ENCODE measurements around the gene PCCB. TPM values are rescaled to one million over a fixed set of nuclear protein-coding genes. Genes with fewer than 3 reads are reported as not detected.

The PCCB gene
- total and polyA plus RNA-seq, 2 donors (not counting 1 experiment from before 2014, with no cell fraction given) = 12.1 to 15.5 TPM

- Histone ChIP-seq H4K20me1 (ENCODE audit: control insufficient read depth, insufficient read depth, low read length, poor library complexity, severe bottlenecking) (no peaks in the 10 kb centered on the region), H3K4me2 (replicated peaks; ENCODE audit: low read depth, low read length, poor library complexity, severe bottlenecking) (no peak overlapping the region), H3K79me2 (ENCODE audit: control insufficient read depth, insufficient read depth, low read length) (no peaks in the 10 kb centered on the region), H2AFZ (ENCODE audit: insufficient read depth, low read depth, low read length, poor library complexity, severe bottlenecking) (no peak overlapping the region), H3K36me3 (replicated peaks in 1 of 2; ENCODE audit: control extremely low read depth in 1 of 2, control insufficient read depth in 1 of 2, extremely low read depth in 1 of 2, insufficient read depth in 2 of 2, low read length in 1 of 2) (peaks cover 0 to 2% of the 10 kb centered on the region in 2 experiments), H3K4me1 (ENCODE audit: control insufficient read depth in 2 of 2, insufficient read depth in 2 of 2, low read length in 2 of 2) (no peaks in the 10 kb centered on the region), H3K27me3 (replicated peaks in 1 of 4; ENCODE audit: control extremely low read depth in 1 of 4, control insufficient read depth in 3 of 4, insufficient read depth in 4 of 4, low read length in 3 of 4) (no peaks in the 10 kb centered on the region), H3K27ac (ENCODE audit: low read length in 2 of 2) (no peak overlapping the region), H3K4me3 (ENCODE audit: control extremely low read depth in 1 of 5, extremely low read depth in 1 of 5, insufficient read depth in 1 of 5, low read depth in 2 of 5, low read length in 4 of 5) (no peak overlapping the region), H3K9ac (ENCODE audit: low read length) (no peak overlapping the region), H3K9me3 (ENCODE audit: control extremely low read depth in 1 of 3, control insufficient read depth in 2 of 3, insufficient read depth in 1 of 3, low read length in 2 of 3) (no peaks in the 10 kb centered on the region)
- no peaks in the 10 kb centered on the region for H3K4me1 Mint-ChIP-seq
- H3K9me3 Mint-ChIP-seq (ENCODE audit: insufficient read depth) = no peaks in the 10 kb centered on the region
- no peaks in the 10 kb centered on the region for H3K27me3 Mint-ChIP-seq
- intact Hi-C loops (cut with micrococcal nuclease) = no loop called here
- TF ChIP-seq, protein P1, sequence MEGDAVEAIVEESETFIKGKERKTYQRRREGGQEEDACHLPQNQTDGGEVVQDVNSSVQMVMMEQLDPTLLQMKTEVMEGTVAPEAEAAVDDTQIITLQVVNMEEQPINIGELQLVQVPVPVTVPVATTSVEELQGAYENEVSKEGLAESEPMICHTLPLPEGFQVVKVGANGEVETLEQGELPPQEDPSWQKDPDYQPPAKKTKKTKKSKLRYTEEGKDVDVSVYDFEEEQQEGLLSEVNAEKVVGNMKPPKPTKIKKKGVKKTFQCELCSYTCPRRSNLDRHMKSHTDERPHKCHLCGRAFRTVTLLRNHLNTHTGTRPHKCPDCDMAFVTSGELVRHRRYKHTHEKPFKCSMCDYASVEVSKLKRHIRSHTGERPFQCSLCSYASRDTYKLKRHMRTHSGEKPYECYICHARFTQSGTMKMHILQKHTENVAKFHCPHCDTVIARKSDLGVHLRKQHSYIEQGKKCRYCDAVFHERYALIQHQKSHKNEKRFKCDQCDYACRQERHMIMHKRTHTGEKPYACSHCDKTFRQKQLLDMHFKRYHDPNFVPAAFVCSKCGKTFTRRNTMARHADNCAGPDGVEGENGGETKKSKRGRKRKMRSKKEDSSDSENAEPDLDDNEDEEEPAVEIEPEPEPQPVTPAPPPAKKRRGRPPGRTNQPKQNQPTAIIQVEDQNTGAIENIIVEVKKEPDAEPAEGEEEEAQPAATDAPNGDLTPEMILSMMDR (IDR thresholded peaks at IDR 0.05) = no peak
- no peak for TF ChIP-seq EZH2 (IDR thresholded peaks at IDR 0.05; ENCODE audit: borderline replicate concordance, insufficient read depth, low read depth, low read length, poor library complexity, severe bottlenecking)
- CTCF ChIA-PET = no interaction called here
- POLR2A ChIA-PET = no interaction called here
- DNase-seq (no peak), ATAC-seq (ENCODE audit: low read depth) (no peak)
- no CpG with 5 or more reads among the region's 5 CpGs for WGBS (ENCODE audit: insufficient coverage)
- no peak overlapping the region for H3K27ac Mint-ChIP-seq
- H3K4me3 Mint-ChIP-seq = no peak overlapping the region
Observed at GRCh38 chr3:136311968-136312367, 61.8 kb downstream of the PCCB start.

DNA sequence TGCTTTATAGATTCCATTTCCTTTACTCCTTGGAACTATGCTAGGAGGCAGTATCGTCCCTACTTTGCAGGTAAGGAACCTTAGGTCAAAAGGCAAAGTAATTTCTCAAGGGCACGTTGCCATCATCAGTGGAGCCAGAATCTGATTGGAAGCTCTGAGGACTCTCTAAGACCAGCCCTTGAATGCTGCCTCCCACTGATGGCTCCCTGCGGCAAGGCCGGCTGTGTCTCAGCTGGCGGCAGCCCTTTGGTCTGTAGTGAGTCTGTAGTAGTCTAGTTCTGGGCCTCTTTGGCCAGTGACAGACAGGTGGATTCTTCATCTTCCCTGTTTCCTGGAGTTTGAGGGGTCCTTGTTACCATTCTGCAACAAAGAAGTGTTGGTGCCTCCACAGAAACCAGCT lies 76.2 kb downstream of the PCCB start:
- H3K9ac ChIP-seq (ENCODE audit: low read length) = no peak overlapping the region
- no peaks in the 10 kb centered on the region for H3K27me3 Mint-ChIP-seq
- H3K4me1 ChIP-seq (ENCODE audit: control insufficient read depth in 2 of 2, insufficient read depth in 2 of 2, low read length in 2 of 2) = no peaks in the 10 kb centered on the region
- H3K4me3 ChIP-seq (ENCODE audit: control extremely low read depth in 1 of 5, extremely low read depth in 1 of 5, insufficient read depth in 1 of 5, low read depth in 2 of 5, low read length in 4 of 5) = no peak overlapping the region
- H3K79me2 ChIP-seq (ENCODE audit: control insufficient read depth, insufficient read depth, low read length) = no peaks in the 10 kb centered on the region
- H3K27me3 ChIP-seq (replicated peaks in 1 of 4; ENCODE audit: control extremely low read depth in 1 of 4, control insufficient read depth in 3 of 4, insufficient read depth in 4 of 4, low read length in 3 of 4) = no peaks in the 10 kb centered on the region
- H3K4me2 ChIP-seq (replicated peaks; ENCODE audit: low read depth, low read length, poor library complexity, severe bottlenecking) = no peak overlapping the region
- H3K9me3 ChIP-seq (ENCODE audit: control extremely low read depth in 1 of 3, control insufficient read depth in 2 of 3, insufficient read depth in 1 of 3, low read length in 2 of 3) = peaks cover 7 to 22% (median 9%) of the 10 kb centered on the region in 3 donors
- no peak overlapping the region for H3K27ac Mint-ChIP-seq
- CTCF ChIA-PET = interaction anchor here (0.6 kb wide), 1 partner anchor 10 kb away, joined by 3 read pairs; no protein-coding TSS in a partner anchor
- no peak overlapping the region for H3K4me3 Mint-ChIP-seq
- ATAC-seq (ENCODE audit: low read depth) (no peak), DNase-seq (no peak)
- peaks cover 14 to 31% of the 10 kb centered on the region in 2 experiments for H3K36me3 ChIP-seq (replicated peaks in 1 of 2; ENCODE audit: control extremely low read depth in 1 of 2, control insufficient read depth in 1 of 2, extremely low read depth in 1 of 2, insufficient read depth in 2 of 2, low read length in 1 of 2)
- no peaks in the 10 kb centered on the region for H3K4me1 Mint-ChIP-seq
- no peak overlapping the region for H3K27ac ChIP-seq (ENCODE audit: low read length in 2 of 2)
- no peak overlapping the region for H2AFZ ChIP-seq (ENCODE audit: insufficient read depth, low read depth, low read length, poor library complexity, severe bottlenecking)
- TF ChIP-seq EZH2 (IDR thresholded peaks at IDR 0.05; ENCODE audit: borderline replicate concordance, insufficient read depth, low read depth, low read length, poor library complexity, severe bottlenecking) = no peak
- TF ChIP-seq, protein P1 (IDR thresholded peaks at IDR 0.05) = no peak
- POLR2A ChIA-PET = no interaction called here
- whole genome bisulfite sequencing (ENCODE audit: insufficient coverage) = 100% methylated on average over 2 of the region's 5 CpGs
- H3K9me3 Mint-ChIP-seq (ENCODE audit: insufficient read depth) = peaks cover 14% of the 10 kb centered on the region
- H4K20me1 ChIP-seq (ENCODE audit: control insufficient read depth, insufficient read depth, low read length, poor library complexity, severe bottlenecking) = no peaks in the 10 kb centered on the region
- intact Hi-C loops (cut with micrococcal nuclease) = no loop called here

Data from B cell (primary cell).